Pulmonary artery endothelial cell (primary cell): ENCODE measurements around the gene ZNF133. TPM values are rescaled to one million over a fixed set of nuclear protein-coding genes. Genes with fewer than 3 reads are reported as not detected.
"Not testable (repeated sequence)": the region's sequence is repeated elsewhere in the genome, so short reads cannot be mapped to it uniquely, and the experiment has no call there.

Experiments used
- DNase-seq: peaks from one replicate; pipeline ENCODE4 v3.0.0-alpha.2; 2011; ENCODE audit warnings: low read depth, low spot score
- total RNA-seq: library from RNA; depleted of rRNA; stranded (reverse); fragments of >200 nt; gene quantifications from 2 replicates; pipeline ENCODE4 v1.2.3, GENCODE V29; 2014

Gene ZNF133
- total RNA-seq, 1 donor from 2014 or later: 16.2 TPM

DNA sequence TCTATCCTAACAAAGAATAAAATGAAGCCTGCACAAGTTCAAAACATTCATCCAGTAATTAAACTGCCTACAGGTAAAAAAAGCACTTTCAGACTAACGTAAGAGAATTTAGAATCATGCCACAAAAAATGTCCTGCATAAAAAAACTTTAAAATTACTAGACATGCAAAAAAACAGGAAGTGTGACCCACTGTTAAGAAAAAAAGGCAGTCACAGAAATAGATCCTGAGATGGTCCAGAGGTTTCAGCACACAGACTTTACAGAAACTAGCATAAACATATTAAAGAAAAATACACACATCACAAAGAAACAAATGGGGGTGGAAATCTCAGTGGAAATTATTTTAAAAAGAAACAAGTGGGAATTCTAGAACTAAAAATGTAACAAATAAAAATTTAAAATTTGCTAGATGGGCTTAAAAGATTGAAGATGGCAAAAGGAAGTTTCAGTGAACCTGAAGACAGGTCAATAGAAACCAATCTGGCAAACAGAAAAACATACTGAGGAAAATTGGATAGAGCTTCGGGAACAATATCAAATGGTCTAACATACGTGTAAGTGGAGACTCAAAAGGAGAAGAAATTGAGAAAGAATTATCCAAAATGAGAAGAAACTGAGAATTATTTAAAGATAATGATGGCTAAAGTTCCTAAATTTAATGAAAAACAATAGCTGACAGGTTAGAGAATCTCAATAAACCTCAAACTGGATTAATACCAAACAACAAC, 3.4 kb upstream of the ZNF133 start:
- no peak for DNase-seq

DNA sequence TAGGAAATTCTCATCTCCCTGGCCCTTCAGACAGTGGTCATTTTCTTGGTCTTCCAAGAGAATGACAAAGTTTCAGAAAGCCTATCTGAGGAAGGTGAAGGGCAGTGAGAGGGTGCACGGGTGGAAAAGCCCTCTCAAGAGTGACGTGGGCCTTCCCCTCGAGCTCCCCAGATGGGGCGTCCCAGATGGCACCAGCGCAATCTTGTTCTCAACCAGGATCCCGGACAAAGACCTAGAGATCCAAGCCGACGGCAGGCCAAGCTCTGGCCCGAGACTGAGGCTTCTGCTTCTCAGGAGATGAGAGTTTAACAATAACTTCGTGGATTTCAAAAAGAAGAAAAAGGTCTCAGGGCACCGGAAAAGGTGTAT, 797 bp upstream of the ZNF133 start:
- no peak for DNase-seq

DNA sequence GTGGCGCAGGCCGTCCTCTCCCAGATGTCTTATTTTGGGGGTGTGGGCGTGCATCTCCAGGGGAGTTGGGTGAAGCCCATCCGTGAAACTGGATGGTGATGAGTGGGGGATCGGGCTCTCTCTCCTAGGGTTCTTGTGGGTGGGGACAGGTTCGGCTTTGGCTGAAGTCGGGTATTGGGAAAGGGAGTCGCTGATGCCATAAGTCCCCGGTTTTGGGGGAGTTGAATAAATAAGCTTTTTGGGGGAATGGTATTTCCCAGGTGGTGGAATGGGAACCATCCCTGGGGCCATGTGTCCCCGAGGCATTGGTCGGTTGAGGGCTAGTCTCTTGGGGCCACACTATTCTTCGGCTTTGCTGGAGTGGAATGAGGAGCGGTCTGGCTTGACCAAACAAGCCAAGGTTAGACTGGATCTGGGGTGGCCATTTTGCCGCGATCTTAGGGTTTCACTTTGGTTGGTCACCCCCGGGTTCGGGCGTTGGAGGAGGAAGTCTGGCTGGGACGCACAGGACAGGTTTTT, 481 bp downstream of the ZNF133 start:
- DNase-seq: no peak

DNA sequence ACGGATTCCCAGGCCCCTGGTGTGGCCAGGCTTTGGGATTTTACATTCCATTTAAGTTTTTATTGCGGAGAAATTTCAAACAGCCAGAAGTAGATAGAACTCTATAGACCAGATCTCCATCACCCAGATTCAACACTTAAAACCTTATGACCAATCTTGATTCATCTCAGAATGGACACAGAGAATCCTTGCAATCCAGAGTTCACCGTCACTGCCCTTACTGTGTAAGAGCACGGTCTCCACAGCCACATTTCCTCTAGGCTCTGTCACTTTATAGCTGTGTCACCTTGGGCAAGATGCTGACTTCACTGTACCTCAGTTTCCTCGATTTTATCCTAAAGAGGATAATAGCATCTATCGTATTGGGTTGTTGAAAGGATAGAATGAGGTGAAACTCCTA, 979 bp downstream of the ZNF133 start:
- DNase-seq: no peak

DNA sequence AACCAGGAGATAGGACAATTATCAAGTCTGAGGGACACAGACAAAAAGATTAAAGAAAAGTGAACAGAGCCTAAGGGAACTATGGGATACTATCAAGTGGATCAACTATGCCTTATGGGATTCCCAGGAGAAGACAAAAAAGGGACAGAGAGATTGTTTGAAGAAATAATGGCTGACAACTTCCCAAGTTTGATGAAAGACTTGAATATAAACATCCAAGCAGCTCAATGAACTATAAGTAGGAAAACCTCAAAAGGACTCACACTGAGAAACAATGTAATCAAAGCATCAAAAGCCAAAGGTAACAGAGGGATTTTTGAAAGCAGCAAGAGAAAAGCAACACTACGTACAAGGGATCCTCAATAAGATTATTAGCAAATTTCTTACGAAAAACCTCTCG, 11.0 kb downstream of the ZNF133 start:
- no peak for DNase-seq

DNA sequence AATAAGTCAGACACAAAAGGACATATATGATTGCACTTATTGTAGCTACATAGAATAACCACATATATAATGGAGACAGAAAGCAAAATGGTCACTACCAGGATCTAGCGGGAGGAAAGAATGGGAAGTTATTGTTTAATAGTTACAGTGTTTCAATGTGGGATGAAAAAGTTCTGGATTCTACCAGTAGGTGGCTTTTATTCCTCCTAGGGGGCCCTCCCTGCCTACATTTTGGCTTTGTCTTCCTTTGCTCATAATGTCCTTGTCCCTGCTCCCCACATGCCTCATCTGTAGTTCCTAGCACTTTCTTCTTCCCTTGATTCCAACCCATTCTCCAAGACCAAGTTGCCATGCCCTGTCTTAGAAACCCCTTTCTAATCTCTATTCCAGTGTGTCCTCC, 16.3 kb downstream of the ZNF133 start:
- DNase-seq: no peak

DNA sequence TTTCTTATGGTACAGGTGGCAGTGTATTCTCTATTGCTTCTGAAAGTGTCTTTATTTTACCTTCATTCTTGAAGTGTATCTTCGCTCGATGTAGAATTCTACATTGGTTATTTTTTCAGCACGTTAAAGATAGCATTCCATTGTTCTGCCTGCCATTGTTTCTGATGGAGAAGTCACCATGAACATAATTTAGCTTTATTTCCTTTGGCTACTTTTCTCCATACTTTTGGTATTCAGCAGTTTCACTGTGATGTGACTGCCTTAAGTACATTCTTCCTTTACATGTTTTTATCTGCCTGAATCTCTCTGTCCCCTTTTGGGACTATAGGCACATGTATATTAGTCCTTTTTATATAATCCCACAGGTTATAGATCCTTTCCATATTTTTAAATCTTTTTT, 19.0 kb downstream of the ZNF133 start:
- no peak for DNase-seq

DNA sequence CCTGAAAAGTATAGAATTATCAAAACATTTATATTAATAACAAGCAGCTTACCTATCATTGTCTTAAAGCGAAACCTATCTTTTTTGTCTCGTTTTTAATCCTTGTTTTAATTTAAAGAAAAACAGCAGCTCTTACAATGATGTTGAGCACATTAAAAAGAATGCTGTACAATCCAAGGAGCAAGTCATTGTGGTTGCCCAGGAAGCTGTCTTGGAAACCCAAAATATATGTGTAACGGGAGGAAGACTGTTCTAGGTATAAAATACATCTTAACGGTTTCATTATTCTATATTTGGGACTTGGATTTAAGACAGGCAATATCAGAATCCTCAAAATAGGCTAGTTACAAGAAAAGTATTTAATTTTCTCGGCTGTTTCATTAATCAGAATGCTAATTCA, 21.7 kb downstream of the ZNF133 start:
- DNase-seq: no peak

DNA sequence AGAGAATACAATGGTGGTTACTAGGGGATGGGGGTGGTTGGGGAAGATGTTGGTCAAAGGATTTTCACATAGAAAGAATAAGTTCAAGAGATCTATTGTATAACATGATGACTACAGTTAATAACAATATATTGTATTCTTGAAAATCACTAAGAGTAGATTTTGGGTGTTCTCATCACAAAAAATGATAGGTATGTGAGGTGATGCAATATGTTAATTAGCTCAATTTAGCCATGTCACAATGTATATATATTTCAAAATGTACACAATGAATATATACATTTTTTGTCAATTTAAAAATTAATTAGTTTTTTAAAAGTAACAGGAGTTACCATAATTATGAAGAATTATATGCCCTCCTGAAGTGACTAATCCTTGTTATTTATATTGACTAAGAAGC, 22.3 kb downstream of the ZNF133 start:
- no peak for DNase-seq

DNA sequence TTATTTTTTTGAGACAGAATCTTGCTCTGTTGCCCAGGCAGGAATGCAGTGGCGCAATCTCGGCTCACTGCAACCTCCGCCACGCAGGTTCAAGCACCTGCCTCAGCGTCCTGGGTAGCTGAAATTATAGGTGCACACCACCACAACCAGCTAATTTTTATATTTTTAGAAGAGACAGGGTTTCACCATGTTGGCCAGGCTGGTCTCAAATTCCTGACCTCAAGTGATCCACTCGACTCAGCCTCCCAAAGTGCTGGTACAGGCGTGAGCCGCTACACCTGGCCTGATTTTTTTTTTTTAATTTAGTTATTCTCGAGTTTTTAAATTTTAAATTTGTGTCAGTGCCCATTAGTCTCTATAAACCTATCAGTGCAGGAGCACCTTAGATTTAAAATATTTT, 24.4 kb downstream of the ZNF133 start:
- DNase-seq: no peak

DNA sequence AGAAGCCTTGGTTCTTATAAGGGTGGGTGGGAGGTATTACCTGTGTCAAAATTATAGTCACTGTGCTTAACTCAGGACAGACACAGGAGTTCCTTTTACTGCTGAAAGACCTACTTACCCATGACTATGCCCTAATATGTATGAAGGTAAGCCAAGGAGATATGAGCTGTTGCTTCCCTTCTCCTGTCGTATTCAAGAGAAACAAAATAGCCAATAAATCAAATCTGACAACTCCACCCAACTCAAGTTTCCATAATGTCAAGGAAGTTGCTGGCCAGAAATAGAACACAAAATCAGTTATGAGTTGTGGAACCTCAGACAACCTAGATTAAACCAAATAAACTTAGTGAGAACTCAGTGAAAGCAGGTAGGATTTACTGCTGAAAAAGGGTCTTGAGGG, 25.1 kb downstream of the ZNF133 start:
- DNase-seq: no peak

DNA sequence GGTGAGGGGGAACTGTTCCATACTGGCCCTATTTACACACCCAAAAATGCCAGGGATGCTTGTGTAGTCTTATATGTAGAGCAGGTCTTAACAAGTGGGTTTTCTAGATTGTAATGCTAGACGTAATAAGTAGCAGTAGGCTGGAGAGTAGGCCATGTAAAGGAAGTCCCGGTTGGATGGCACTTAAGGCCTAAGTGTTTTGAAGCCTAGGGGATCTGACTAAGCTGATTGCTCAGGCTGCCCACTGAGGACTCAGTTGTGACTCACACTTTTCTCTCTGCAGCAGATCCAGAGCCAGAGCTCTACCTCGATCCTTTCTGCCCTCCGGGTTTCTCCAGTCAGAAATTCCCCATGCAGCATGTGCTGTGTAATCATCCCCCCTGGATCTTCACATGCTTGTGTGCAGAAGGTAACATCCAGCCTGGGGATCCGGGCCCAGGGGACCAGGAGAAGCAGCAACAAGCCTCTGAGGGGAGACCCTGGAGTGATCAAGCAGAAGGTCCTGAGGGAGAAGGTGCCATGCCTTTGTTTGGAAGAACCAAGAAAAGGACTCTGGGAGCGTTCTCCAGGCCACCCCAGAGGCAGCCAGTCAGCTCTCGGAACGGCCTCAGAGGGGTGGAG, 26.6 kb downstream of the ZNF133 start:
- DNase-seq: no peak

DNA sequence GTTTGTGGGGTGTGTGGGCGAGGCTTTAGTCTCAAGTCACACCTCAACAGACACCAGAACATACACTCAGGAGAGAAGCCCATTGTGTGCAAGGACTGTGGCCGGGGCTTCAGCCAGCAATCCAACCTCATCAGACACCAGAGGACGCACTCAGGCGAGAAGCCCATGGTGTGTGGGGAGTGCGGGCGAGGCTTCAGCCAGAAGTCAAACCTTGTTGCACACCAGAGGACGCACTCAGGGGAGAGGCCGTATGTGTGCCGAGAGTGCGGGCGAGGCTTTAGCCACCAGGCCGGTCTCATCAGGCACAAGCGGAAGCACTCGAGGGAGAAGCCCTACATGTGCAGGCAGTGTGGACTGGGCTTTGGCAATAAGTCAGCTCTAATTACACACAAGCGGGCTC, 27.8 kb downstream of the ZNF133 start:
- DNase-seq: no peak

DNA sequence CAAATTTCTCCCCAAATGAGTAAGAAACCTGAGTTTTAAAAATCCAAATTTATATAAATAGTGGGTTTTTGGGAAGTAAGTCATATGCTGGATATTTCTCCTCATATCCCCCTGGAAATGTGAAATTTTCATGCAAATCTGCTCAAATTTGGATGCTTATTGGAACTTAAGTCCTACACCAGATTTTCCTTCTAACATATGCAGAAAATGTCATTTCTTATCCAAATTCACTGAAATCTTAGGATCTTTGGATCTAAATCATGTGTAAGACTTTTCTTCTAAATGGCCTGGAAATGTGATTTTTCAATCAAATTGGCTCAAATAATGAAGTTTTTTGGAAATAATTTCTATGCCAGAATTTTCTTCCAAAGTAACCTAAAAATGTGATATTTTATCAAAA, 33.0 kb downstream of the ZNF133 start:
- no peak for DNase-seq

DNA sequence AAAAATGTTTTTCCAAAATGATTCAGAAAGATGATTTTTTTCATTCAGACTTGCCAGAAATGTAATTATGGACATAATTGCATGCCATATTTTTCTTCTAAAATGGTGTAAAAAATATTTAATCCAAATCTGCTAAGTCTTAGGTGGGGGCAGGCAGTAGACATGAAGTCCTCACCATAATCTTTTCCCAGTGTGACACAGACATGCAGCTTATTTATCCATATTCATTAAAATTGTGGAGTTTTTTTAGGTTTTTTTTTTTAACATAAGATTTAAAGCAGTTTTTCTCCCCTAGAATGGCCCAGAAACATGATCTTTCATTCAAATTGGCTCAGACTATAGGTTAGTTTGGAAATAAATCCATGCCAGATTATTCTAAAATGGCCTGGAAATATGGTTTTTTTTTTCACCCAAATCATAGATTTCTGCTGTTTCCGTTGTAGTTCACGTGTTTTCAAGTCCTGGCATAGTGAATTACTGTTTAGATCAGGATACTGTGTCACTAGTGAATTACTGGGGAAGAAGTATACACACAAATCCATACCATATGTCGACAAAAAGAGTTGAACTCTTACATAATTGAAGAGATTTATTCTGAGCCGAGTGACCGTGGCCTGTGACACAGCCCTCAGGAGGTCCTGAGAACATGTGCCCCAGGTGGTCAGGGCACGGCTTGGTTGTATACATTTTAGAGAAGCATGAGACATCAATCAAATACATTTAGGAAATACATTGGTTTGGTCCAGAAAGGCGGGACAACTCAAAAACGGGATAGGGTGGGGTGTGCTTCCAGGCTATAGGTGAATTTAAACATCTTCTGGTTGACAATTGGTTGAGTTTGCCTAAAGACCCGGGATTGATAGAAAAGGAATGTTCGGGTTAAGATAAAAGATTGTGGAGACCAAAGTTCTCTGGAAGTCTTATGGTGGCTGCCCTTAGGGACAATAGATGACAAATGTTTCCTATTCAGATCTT, 33.9 kb downstream of the ZNF133 start:
- no peak for DNase-seq

DNA sequence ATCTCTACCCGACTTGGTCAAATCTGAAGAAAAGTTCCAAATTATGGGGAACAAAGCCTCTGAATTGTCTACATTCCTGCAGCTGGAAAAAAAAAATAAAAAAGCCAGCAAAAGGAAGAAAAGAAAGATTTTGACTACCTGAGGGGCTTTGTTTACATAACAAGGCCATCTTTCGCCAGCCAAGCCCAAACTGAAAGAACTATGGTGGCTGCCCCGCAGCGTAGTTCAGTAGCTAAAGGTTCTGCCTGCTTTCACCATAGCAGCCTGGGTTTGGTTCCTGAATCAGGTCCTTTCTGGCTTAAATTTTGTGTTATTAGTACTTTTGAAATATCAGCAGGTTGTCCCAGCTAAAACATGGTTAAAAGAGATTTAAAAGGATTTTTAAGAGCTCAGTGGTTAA, 35.4 kb downstream of the ZNF133 start:
- DNase-seq: no peak

DNA sequence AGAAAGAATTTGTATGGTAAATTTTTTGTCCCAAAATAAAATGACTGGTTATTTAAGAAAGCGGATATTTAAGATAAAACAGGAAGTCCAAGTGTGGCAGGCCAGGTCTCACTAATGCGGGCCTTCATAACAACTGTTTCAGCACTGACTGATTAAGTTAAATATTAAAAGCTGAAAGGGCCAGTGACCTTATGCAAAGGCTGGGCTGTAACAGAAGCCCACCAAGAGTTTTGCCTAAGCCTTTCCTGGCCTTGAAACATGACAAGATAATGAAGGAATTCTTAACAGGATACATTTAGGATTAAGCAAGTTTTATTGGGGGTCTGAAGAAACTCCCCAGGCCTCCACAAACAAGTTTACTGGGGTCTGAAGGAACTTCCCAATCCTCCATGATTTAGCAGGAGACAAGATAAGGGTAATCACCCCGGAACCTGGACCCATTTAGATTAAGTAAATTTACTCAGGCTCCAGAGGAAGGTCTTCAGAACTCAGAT, 36.3 kb downstream of the ZNF133 start:
- no peak for DNase-seq

DNA sequence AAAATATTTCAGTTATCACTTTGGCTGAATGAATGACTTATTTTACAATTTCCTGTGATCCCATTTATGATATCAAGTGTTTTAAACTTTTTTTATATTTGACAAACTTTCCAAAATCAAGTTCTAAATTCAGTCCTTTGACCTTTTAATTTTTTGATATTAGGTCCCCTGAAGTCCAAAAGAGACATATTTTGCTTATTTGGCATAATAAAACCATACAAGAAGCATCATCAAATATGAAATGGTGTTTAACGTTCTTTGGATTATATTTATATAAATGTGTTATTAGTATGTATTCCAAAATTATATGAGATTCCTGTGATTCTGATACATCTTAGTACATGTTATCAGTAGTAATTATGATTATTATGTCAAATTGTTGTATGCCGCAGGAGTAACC, 38.7 kb downstream of the ZNF133 start:
- no peak for DNase-seq

DNA sequence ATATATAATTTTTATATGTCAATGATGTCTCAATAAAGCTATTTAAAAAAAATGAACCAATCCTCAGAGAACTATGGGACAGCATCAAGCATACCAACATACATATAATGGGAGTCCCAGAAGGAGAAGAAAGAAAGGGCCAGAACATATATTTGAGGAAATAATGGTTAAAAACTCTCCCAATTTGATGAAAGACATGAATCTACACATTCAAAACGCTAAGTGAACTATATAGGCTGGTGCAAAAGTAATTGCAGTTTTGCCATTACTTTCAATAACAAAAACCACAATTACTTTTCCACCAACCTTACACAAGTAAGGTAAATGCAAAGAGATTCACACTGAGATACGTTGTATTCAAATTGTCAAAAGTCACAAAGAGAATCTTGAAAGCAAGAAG, 43.4 kb downstream of the ZNF133 start:
- no peak for DNase-seq

DNA sequence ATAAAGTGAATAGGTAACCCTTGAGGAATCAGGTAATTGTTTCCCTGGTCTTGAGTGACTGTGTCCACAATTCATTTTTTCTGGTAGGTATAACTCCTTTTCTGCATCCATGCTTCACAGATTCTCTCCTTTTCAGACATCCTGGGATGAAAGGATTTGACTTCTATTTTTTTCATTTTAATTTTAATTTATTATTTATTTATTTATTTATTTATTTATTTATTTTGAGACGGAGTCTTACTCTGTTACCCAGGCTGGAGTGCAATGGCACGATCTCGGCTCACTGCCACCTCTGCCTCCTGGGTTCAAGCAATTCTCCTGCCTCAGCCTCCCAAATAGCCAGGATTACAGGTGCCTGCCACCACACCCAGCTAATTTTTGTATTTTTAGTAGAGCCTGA, 61.4 kb downstream of the ZNF133 start:
- DNase-seq: not testable (repeated sequence)

DNA sequence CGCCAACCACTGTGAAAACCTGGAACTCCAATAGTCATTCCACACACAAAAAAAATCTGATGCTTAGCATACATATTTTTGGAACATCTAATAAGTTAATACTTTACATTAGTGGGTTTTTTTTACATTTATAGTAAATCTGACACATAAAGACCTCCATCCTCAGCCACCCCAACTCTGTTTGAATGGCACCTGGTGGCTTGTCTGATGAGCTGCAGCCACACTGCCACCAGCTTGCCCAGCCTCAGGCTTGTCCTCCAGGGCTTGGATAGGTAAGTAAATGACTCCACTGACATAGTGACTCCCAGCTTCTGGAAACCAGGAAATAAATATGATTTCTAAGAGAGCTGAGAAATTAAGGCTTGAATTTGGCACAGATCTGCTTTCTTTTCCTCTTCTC, 71.5 kb downstream of the ZNF133 start:
- DNase-seq: no peak

DNA sequence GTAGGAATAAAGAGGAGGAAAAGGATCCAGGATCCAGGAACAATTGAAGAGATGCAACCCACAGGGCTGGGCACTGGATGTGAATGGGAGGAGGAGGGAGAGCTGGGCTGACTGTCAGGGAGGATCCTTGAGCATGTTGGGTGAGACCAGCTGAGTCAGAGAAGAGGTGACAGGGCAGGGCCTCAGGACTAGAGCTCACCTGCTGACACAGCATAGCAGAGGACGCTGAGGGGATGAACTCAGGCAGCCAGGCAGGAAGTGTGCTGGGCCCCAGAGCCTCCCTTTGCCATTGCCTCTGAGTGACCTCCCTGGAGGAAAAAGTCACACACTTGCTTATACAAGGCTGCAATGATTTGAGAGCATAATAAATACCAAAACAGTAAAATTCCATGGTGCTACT, 72.3 kb downstream of the ZNF133 start:
- DNase-seq: no peak
